ENCODE data around the gene GNAT2.
A peak's percentile ranks its signal among the peaks of the same experiment; 100 is the strongest.
"Not testable (repeated sequence)": the region's sequence is repeated elsewhere in the genome, so short reads cannot be mapped to it uniquely, and the experiment has no call there.

GNAT2 gene

DNA sequence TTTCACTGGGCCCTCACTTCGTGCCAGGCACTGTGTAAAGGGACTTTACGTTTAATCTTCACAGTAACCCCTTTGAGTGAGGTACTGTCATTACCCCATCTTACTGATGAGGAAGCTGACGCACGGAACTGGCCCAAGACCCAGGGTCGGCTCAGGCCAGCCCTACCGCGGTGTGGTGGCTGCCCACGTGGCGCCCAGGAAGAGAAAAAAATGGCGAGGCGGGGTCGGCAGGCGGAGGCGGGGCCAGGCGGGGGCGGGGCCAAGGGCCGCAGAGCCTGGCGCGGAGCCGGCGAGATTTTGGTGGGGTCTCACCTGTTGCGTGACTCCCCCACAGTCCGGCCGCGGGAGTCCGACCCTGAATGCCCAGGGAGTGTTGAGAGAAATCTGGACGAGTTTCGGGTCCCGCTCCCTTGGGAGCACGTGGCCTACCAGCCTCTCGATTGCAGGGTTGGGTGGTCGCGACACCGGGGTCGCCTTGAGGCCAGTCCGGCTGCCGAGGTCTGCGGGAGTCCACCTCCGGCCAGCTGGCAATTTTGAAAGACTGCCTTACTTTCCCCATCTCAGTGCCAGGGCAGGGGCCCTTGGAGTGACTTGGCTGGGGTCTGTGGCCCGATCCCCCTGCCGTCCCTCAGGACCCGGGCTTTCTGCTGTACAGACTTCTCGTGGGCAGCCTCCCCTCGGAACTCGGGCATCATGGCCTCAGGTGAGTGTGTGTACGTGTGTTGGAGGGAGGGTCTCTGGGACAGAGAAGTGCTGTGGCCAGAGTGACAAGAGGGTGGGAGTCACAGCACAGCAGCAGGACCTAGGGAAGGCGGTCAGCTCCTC, at the start of gene GNAT2, which contains the start of gene AMPD2:
Gene GNAT2, minus strand, starts transcription at position 41 of the 825 bp plus-strand sequence. CDS start 6,746 bp downstream, outside the sequence.
Gene AMPD2, plus strand, starts transcription at position 262 of the 825 bp plus-strand sequence. CDS start 1,339 bp downstream, outside the sequence.
- DNase-seq (ENCODE audit: insufficient read length, low spot score), result peak; percentile 70
- peak; percentile 43; the same call in 1 of the 2 replicates for TF ChIP-seq POLR2A (IDR thresholded peaks at IDR 0.05; ENCODE audit: low read depth, low read length)
- no peak for FAIRE-seq

DNA sequence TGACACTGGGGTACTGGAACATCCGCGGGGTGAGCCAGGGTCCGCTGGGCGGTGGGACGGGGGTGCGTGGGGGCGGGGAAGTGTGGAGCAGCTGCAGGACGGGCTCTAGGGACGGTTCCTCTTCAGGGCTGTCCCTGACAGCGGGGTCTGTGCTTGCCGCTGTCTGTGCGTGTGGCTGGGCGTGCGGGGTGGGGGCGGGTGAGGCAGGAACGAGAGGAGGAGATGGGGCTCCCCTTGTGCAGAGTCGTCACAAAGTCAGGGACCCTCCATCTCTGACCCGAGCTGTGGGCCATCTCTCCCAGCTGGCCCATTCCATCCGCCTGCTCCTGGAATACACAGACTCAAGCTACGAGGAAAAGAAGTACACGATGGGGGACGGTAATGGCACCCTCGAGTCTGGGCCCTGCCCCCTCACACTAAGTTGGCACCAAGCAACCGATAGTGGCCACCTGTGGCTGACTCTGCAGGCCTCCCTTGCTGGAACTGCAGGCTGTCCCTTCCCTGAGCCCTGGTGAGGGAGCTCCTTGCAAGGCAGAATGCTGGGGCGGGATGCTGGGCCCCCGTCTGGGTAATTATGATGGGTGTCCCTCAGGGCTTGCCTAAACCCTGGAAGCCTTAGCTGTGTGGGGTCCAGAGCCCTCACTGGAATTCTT, 48.8 kb upstream of the GNAT2 start:
- DNase-seq (ENCODE audit: insufficient read length, low spot score) (no peak), FAIRE-seq (no peak)
- no peak for TF ChIP-seq POLR2A (IDR thresholded peaks at IDR 0.05; ENCODE audit: low read depth, low read length)

DNA sequence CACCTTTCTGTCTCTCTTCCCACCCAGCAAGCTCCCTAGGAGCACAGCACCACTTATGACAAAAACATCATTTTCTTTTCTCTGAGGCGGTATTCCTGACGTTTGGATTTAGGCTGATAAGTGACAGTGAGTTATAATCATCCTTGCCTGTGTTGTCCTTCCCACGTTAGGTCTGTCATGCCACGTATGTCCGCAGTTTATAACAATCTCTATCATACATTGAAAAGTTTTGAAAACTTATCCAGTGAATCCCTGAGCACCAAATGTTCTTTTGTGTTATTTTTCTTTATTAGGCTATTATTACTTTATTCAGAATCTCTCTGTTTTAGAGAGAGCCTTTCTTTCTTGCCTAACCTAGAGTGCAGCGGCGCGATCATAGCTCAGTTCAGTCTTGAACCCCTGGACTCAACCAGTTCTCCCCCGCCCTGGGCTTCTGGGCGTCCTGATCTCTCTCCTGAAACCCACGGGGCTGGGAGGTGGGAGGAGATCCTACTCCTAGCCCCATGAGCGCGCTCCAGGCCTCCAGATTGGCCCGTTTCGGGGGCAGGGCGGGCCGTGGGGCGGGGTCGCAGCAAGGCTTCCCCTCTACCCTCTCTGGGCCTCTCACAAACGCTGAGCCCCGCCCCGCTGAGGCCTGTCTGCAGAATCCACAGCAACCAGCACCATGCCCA, 48.2 kb upstream of the GNAT2 start, which contains the start of gene GSTM2:
Gene GSTM2, plus strand, starts transcription at position 606 of the 671 bp plus-strand sequence. Its CDS starts 59 bp downstream, at position 665.
- DNase-seq (ENCODE audit: insufficient read length, low spot score) (peak; percentile 88), FAIRE-seq (no peak)
- TF ChIP-seq POLR2A (IDR thresholded peaks at IDR 0.05; ENCODE audit: low read depth, low read length), result 0 out of 2 replicates have a peak, but pooled peaks have one; percentile 27

DNA sequence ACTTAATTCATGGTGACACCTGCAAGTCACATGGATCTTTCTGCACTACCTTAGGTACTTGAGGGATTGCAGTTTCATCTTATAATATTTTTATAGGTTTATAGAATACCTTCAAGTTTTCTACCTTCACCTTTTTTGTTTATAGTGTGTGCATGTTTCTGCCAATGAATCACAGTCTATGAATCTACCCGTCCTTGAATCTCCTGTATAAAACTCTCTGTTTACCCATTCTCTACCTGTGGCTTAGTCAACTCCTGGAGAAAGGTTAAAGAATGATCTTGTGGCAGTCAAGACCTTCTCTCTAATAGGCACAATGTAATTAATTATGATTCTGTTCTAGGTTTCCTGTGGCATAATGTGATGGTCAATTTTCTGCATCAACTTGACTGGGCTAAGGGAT, 45.3 kb upstream of the GNAT2 start:
- no peak for TF ChIP-seq POLR2A (IDR thresholded peaks at IDR 0.05; ENCODE audit: low read depth, low read length)
- no peak for FAIRE-seq
- no peak for DNase-seq (ENCODE audit: insufficient read length, low spot score)

- no peak for FAIRE-seq
- no peak for DNase-seq (ENCODE audit: insufficient read length, low spot score)
- no peak for TF ChIP-seq POLR2A (IDR thresholded peaks at IDR 0.05; ENCODE audit: low read depth, low read length)
Observed at GRCh38 chr1:109661391-109661790, 42.0 kb upstream of the GNAT2 start.

DNA sequence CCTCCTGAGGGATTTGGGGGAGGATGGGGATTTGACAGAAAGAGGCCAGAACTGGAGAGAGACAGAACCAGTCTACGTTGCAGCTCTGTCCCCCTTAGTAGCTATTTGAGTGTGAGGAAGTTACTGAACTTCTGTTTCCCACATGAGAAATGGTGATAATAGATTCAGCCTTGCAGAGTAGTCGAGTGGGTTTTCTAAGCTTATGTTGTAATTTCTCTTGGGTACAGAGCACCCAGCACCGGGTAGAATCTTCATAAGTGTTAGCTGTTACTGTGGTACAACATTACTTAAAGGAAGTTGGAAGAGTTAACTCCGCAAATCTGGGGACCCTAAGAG, 41.2 kb upstream of the GNAT2 start:
- FAIRE-seq; DNase-seq (ENCODE audit: insufficient read length, low spot score): not testable (repeated sequence)

DNA sequence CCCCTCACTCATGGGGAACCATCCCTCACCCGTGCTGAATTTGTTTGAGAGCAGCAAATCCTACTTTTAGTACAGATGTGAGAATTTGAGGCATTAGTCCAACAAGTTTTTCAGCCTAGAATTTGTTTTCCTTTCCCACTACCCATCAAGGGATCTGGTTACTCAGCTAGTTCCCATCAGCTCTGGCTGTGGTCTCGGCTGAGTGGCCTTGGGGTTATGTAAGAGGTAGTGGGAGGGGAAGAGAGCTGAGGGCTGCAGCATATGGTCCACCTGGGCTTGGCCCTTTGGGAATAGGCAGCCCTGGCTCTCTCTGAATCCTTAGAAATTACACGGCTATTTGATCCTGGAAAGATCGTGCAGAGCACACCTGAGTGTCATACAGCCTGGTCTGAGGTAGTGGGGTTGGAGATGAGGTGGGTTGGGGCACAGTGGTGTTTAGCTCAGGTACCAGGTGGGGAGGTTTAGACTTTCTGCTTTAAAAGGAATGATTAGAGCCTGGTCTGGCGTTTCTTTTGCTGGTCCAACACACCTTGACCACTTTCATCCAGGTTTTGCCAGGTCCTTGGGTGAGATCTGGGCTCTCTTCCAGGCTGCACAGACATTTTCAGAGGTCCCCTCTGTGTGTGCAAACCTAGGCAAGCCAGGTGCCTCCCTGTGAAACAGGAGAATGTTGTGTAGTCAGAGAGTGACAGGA, 40.7 kb upstream of the GNAT2 start:
- no peak for TF ChIP-seq POLR2A (IDR thresholded peaks at IDR 0.05; ENCODE audit: low read depth, low read length)
- no peak for DNase-seq (ENCODE audit: insufficient read length, low spot score)
- no peak for FAIRE-seq

DNA sequence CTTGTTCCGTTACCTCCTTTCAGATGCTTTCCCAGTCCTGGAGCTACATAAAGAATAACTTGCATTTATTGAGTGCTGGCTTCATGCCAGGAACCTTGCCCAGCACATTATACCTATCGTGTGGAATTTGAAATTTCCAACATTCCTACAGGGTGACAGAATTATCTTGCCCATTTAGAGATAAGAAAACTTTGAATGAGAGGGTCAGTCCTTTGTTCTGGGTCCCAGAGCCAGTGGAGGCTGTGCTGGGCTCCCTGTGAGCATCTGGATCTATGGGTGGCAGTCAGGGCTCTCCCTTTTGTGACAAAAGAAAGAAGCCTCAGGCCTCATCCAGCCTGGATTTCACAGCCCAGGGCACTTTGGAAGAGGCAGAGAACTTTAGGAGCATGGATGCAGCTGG, 39.7 kb upstream of the GNAT2 start:
- DNase-seq (ENCODE audit: insufficient read length, low spot score), result no peak
- FAIRE-seq, result no peak
- TF ChIP-seq POLR2A (IDR thresholded peaks at IDR 0.05; ENCODE audit: low read depth, low read length), result no peak

GRCh38 chr1:109658533-109659042, 39.2 kb upstream of the GNAT2 start:
- FAIRE-seq (no peak), DNase-seq (ENCODE audit: insufficient read length, low spot score) (no peak)
- no peak for TF ChIP-seq POLR2A (IDR thresholded peaks at IDR 0.05; ENCODE audit: low read depth, low read length)

- DNase-seq (ENCODE audit: insufficient read length, low spot score), result no peak
- FAIRE-seq, result no peak
- TF ChIP-seq POLR2A (IDR thresholded peaks at IDR 0.05; ENCODE audit: low read depth, low read length), result no peak
Observed at GRCh38 chr1:109657970-109658369, 38.6 kb upstream of the GNAT2 start.

DNA sequence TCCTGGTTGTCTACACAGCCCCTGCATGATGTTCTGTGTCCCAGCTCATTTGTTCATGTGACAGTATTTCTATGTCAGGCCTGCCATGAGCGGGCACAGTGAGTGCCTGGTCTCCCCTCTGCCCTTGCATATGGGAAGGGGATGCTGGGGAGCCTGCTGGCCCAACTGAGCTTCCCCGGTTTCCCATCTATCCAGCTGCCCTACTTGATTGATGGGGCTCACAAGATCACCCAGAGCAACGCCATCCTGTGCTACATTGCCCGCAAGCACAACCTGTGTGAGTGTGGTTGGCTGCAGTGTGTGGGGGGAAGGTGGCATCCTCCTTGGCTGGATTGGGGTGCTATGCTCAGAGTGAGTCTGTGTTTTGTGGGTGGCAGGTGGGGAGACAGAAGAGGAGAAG, 38.0 kb upstream of the GNAT2 start:
- no peak for FAIRE-seq
- no peak for DNase-seq (ENCODE audit: insufficient read length, low spot score)
- TF ChIP-seq POLR2A (IDR thresholded peaks at IDR 0.05; ENCODE audit: low read depth, low read length), result no peak

- TF ChIP-seq POLR2A (IDR thresholded peaks at IDR 0.05; ENCODE audit: low read depth, low read length), result peak; percentile 38
- peak; percentile 51 for DNase-seq (ENCODE audit: insufficient read length, low spot score)
- FAIRE-seq, result no peak
Observed at GRCh38 chr1:109655615-109656519, 36.5 kb upstream of the GNAT2 start, which contains the start of gene GSTM4. Gene GSTM4, plus strand, starts transcription at chr1:109656099. Its CDS starts 291 bp downstream, at chr1:109656390.

All from H54 (cell line).